Left lung (tissue), 10 donors: ENCODE data around the gene EPX. TPM values are rescaled to one million over a fixed set of nuclear protein-coding genes. Genes with fewer than 3 reads are reported as not detected.

Experiments used
- ATAC-seq: fragments of 200-7000 bp; cut with Tn5 transposase; one replicate; pipeline ENCODE4 v1.9.1; 2020; ENCODE audit warnings: moderate library complexity
- DNase-seq, 4 donors: peaks; one replicate each; pipeline ENCODE4 v3.0.0-alpha.2; 2013 to 2020
- H3K27ac ChIP-seq, 2 donors: fragments of 200-600 bp; sonication (generic) in 1 of 2; one replicate each; pipeline versions ENCODE4 v1.5.0 to v1.8.0; 2020 to 2021
- H3K27me3 ChIP-seq, 2 donors: fragments of 200-600 bp; sonication (generic) in 1 of 2; one replicate each; pipeline versions ENCODE4 v1.5.0 to v1.8.0; 2020 to 2021
- H3K36me3 ChIP-seq, 2 donors: fragments of 200-600 bp; sonication (generic) in 1 of 2; one replicate each; pipeline versions ENCODE4 v1.5.0 to v1.8.0; 2020 to 2021
- H3K4me1 ChIP-seq, 2 donors: fragments of 200-600 bp; one replicate each; pipeline ENCODE4 v1.8.0; 2021
- H3K4me3 ChIP-seq, 2 donors: fragments of 200-600 bp; sonication (generic) in 1 of 2; one replicate each; pipeline versions ENCODE4 v1.5.0 to v1.8.0; 2020 to 2021; ENCODE audit warnings: mild to moderate bottlenecking in 1 of 2
- H3K9me3 ChIP-seq, 2 donors: fragments of 200-600 bp; sonication (generic) in 1 of 2; one replicate each; pipeline versions ENCODE4 v1.5.0 to v1.8.0; 2020 to 2021
- CTCF ChIP-seq, 2 donors: fragments of 200-600 bp; sonication (generic) in 1 of 2; IDR thresholded peaks; one replicate each; pipeline versions ENCODE4 v1.5.0 to v1.8.0; 2021; ENCODE audit warnings: antibody characterized with exemption in 2 of 2
- intact Hi-C, 2 donors: fragments of 100-400 bp; cut with DNase I; formaldehyde crosslinking; loops; one replicate each; pipeline versions ENCODE4 v1.11.2 to v1.14.2; 2022
- polyA plus RNA-seq, 6 donors: library from polyadenylated mRNA; unstranded; fragments of 120-200 nt; gene quantifications; one replicate each; pipeline ENCODE4 v1.2.1, GENCODE V29; 2013; ENCODE audit not compliant: insufficient read length in 6 of 6
- total RNA-seq, 2 donors: library from RNA; stranded (reverse); fragmentation: NEBNext Ultra II Directional; extraction: Animal tissue kit (Norgen Biotek cat#: 25700); gene quantifications; one replicate each; pipeline ENCODE4 v1.2.1, GENCODE V29; 2021
- donor health status: DM: no; HTN: yes; CAD: no.
- donor health status: DM: no; HTN: no; CAD: no.

EPX gene
- total and polyA plus RNA-seq, 8 donors = 0.63 to 1.2 (median 0.90) TPM; not detected in 2

DNA sequence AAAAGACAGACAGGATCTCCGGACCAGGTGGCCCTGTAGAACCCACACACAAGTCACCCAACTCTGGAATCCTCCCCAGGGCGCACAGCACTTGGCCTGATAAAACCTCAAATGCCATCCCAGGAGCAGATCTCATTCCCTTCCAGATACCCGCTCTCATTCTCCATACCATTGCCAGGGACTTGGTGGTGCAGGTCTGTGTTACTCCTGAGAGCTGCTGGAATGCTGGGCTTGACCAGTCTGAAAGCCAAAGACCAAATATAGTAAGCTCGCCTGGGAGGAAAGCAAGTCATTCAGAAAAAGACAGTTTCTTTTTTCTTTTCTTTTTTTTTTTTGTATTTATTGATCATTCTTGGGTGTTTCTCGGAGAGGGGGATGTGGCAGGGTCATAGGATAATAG, 15.8 kb downstream of the EPX start:
- H3K4me3 ChIP-seq = no peak overlapping the region
- intact Hi-C loops = no loop called here
- TF ChIP-seq CTCF (IDR thresholded peaks at IDR 0.05) = no peak

GRCh38 chr17:58210922-58211321, 18.4 kb downstream of the EPX start:
- peaks cover 0 to 72% of the 10 kb centered on the region in 2 donors for H3K36me3 ChIP-seq
- H3K27me3 ChIP-seq = no peaks in the 10 kb centered on the region
- no peak for DNase-seq
- no peak for ATAC-seq
- H3K27ac ChIP-seq = no peak overlapping the region
- intact Hi-C loops = no loop called here
- TF ChIP-seq CTCF (IDR thresholded peaks at IDR 0.05) = no peak
- H3K4me3 ChIP-seq = no peak overlapping the region
- H3K4me1 ChIP-seq = no peaks in the 10 kb centered on the region
- H3K9me3 ChIP-seq = no peaks in the 10 kb centered on the region

More for the DNA sequence above, 15.8 kb downstream of the EPX start:
- ATAC-seq (peak; percentile 73), DNase-seq (no peak)
- H3K9me3 ChIP-seq = no peaks in the 10 kb centered on the region
- H3K27me3 ChIP-seq = no peaks in the 10 kb centered on the region
- H3K4me1 ChIP-seq = no peaks in the 10 kb centered on the region
- peaks cover 0 to 68% of the 10 kb centered on the region in 2 donors for H3K36me3 ChIP-seq
- H3K27ac ChIP-seq = no peak overlapping the region

DNA sequence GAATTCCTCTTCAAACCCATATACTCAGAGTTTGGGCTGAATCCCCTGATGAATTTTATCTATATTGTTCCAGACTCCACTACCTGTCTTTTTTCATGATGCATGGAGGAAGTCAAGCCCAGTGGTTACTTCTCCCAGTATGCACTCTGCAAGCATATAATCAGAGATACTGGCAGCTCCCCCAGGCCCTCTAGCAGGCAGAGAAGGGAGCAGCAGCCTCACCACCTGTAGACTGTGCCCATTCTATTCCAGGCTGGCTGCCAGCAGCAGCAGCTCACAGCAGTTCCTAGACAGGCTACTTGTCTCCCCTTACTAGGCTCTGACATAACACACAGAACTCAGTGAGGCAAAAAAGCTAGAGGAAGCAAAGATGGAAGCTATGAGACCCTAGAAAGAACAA, 23.2 kb downstream of the EPX start:
- H3K4me3 ChIP-seq = no peak overlapping the region
- no peak overlapping the region for H3K27ac ChIP-seq
- intact Hi-C loops = no loop called here
- H3K9me3 ChIP-seq = no peaks in the 10 kb centered on the region
- ATAC-seq = no peak
- H3K36me3 ChIP-seq = peaks cover 0 to 32% of the 10 kb centered on the region in 2 donors
- no peak for TF ChIP-seq CTCF (IDR thresholded peaks at IDR 0.05)
- H3K27me3 ChIP-seq = no peaks in the 10 kb centered on the region
- no peak for DNase-seq
- peaks cover 0 to 7% of the 10 kb centered on the region in 2 donors for H3K4me1 ChIP-seq

DNA sequence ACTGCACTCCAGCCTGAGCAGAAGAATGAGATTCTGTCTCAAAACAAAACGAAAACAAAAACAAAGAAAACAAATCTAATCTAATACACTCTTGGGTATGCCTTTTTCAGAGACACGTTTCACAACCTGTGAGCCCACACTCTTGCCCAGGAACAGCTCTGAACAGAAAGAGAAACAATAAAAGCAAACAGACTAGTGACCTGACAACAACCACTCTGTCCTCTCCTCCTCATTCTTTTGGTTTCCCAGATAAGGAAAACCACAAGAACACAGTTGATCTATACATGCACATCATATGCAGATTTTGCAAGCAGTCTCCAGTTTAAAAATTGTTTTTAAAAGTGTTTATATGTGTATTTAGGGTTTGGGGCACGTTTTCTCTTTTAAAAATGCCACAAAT, 25.2 kb downstream of the EPX start:
- no peak overlapping the region for H3K27ac ChIP-seq
- DNase-seq (no peak), ATAC-seq (no peak)
- intact Hi-C loops = no loop called here
- no peak for TF ChIP-seq CTCF (IDR thresholded peaks at IDR 0.05)
- H3K36me3 ChIP-seq = peaks cover 0 to 17% of the 10 kb centered on the region in 2 donors
- peaks cover 0 to 7% of the 10 kb centered on the region in 2 donors for H3K4me1 ChIP-seq
- no peaks in the 10 kb centered on the region for H3K9me3 ChIP-seq
- H3K27me3 ChIP-seq = no peaks in the 10 kb centered on the region
- H3K4me3 ChIP-seq = no peak overlapping the region

DNA sequence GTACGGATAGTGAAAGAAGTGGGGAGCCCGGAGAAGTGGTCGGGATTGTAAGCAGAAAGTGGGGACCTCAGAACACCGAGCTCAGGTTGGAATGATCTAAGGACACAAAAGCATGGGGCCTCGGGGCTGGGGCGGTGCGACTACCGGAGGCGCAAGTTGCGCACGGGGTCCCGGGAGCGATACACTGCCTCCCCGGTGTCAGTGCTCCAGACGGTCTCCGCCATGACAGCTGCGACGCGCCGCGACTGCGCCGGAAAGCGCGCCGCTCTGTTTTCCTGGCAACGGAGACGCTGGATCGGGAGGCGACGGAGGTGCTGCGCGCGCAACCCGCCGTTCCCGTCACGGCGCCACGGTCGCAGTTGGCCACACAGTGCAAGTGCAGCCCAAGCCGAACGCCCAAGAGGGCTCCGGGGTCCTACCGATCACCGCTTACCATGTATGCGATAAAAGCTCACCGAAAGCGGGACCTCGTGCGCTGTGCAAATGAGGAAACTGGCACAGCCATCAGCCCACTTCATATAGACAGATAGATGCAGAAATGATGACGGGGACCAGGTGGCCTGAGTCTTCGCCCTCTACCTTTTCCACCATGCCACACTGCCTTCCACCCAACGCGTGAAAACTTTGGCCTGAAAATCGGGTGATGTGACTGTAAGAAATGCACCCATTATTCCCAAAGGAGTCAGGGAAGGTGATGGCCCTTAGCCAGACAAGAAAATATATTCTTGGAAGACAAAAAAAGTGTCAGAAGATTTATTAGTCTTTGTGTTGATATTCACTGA, 26.7 kb downstream of the EPX start, which contains the start of gene MKS1:
MKS1 (minus strand) TSS at position 249 of the 782 bp plus-strand sequence; CDS start at position 224, 25 bp downstream.
- H3K4me3 ChIP-seq = peak within 1 kb of the TSS; percentile 57 to 62
- DNase-seq (peak; percentile 90 to 98 (median 95)), ATAC-seq (peak; percentile 99)
- no peaks in the 10 kb centered on the region for H3K9me3 ChIP-seq
- intact Hi-C loops = no loop called here
- H3K36me3 ChIP-seq = peaks cover 0 to 3% of the 10 kb centered on the region in 2 donors
- H3K27ac ChIP-seq = peak within 1 kb of the TSS; percentile 66 to 81
- H3K4me1 ChIP-seq = peaks cover 0 to 7% of the 10 kb centered on the region in 2 donors
- peak; percentile 51 to 86 for TF ChIP-seq CTCF (IDR thresholded peaks at IDR 0.05)
- H3K27me3 ChIP-seq = no peaks in the 10 kb centered on the region
